ENCODE data around the gene ZNF407. TPM values are rescaled to one million over a fixed set of nuclear protein-coding genes. Genes with fewer than 3 reads are reported as not detected.

Gene ZNF407
- total and polyA plus RNA-seq, 2 of the 13 experiments (the other 11 are each of a cell fraction or from before 2014, with no cell fraction given), result 2.3 to 8.7 TPM

- TF ChIP-seq TCF7L2 (IDR thresholded peaks at IDR 0.05; ENCODE audit: low read depth, low read length) (no peak), ZNF672 (CRISPR knock-in tag; IDR thresholded peaks at IDR 0.05) (no peak), THYN1 (CRISPR knock-in tag; IDR thresholded peaks at IDR 0.05; ENCODE audit: borderline replicate concordance, low read depth) (no peak), FOSL2 (CRISPR knock-in tag; IDR thresholded peaks at IDR 0.05) (no peak), RORA (CRISPR knock-in tag; IDR thresholded peaks at IDR 0.05) (no peak), TGIF2 (CRISPR knock-in tag; IDR thresholded peaks at IDR 0.05) (no peak), HOXA3 (CRISPR knock-in tag; IDR thresholded peaks at IDR 0.05) (no peak), RBM22 (optimal IDR thresholded peaks at IDR 0.05; ENCODE audit: low read length) (no peak), ZNF256 (CRISPR knock-in tag; conservative IDR thresholded peaks at IDR 0.05) (no peak)
Observed at GRCh38 chr18:74609535-74609934, 11.9 kb downstream of the ZNF407 start (continued).

GRCh38 chr18:74610051-74610615, 12.5 kb downstream of the ZNF407 start:
- CTCF ChIA-PET (ENCODE audit: low intra/inter-chr PET ratio, low total read pairs), result no interaction called here
- H4K20me1 ChIP-seq (ENCODE audit: insufficient read depth, low read length), result no peaks in the 10 kb centered on the region
- intact Hi-C loops (cut with micrococcal nuclease; ENCODE audit: unreplicated experiment) (no loop called here), in situ Hi-C loops (cut with HindIII; ENCODE audit: extremely low pct_ligation_motif_present, low pct_unique_long_range_greater_than_20kb) (no loop called here)
- DNase-seq (ENCODE audit: low spot score), result no peak
- no peak overlapping the region for H3K4me2 ChIP-seq (ENCODE audit: low read depth, low read length)
- H3K79me2 ChIP-seq (ENCODE audit: insufficient read depth, low read length), result peaks cover 4% of the 10 kb centered on the region
- no TSS peak for BruUV-seq (replicated peaks)
- no peak for ATAC-seq
- no peak for FAIRE-seq
- H2AFZ ChIP-seq (ENCODE audit: low read length), result no peak overlapping the region
- H3K9ac ChIP-seq (ENCODE audit: insufficient read depth, low read depth, low read length), result no peak overlapping the region
- POLR2A ChIA-PET, result no interaction called here
- H3K36me3 ChIP-seq (replicated peaks in 1 of 2; ENCODE audit: control insufficient read depth in 1 of 2, insufficient read depth in 2 of 2, low read length in 2 of 2), result no peaks in the 10 kb centered on the region
- WGBS (ENCODE audit: low lambda C conversion rate), result 97% methylated on average over 7 of the region's 7 CpGs
- H3K4me1 ChIP-seq (ENCODE audit: insufficient read depth, low read length), result peaks cover 23% of the 10 kb centered on the region
- no peak overlapping the region for H3K27ac ChIP-seq (ENCODE audit: extremely low read length, insufficient read depth, low read length)
- H3K9me3 ChIP-seq (ENCODE audit: low read length), result no peaks in the 10 kb centered on the region
- H3K4me3 ChIP-seq (replicated peaks in 1 of 3; ENCODE audit: insufficient read depth in 1 of 3, low read depth in 2 of 3, low read length in 3 of 3), result no peak overlapping the region
- no peaks in the 10 kb centered on the region for H3K27me3 ChIP-seq (ENCODE audit: control insufficient read depth in 1 of 2, insufficient read depth in 2 of 2, low read length in 2 of 2)
- TF ChIP-seq BATF2 (CRISPR knock-in tag; IDR thresholded peaks at IDR 0.05), result no peak
- no peak for TF ChIP-seq ZSCAN9 (CRISPR knock-in tag; IDR thresholded peaks at IDR 0.05; ENCODE audit: borderline replicate concordance)
- TF ChIP-seq ZNF800 (CRISPR knock-in tag; IDR thresholded peaks at IDR 0.05), result no peak
- no peak for TF ChIP-seq HNF1B (CRISPR knock-in tag; IDR thresholded peaks at IDR 0.05)
- TF ChIP-seq ZNF546 (CRISPR knock-in tag; conservative IDR thresholded peaks at IDR 0.05), result no peak
- no peak for TF ChIP-seq MNT (IDR thresholded peaks at IDR 0.05)
- TF ChIP-seq CSRNP1 (CRISPR knock-in tag; IDR thresholded peaks at IDR 0.05), result no peak
